Mammary epithelial cell (primary cell): ENCODE data around the gene ANKRD40.

Experiments
- EZH2 ChIP-seq: IDR thresholded peaks from 2 replicates; pipeline ENCODE4 v1.6.1; 2012; ENCODE audit warnings: low read length, inconsistent platforms, borderline replicate concordance
- TF ChIP-seq, protein P1 (sequence below), 2 donors: IDR thresholded peaks in 1 of 2; conservative IDR thresholded peaks in 1 of 2; 2 replicates each; pipeline ENCODE4 v1.5.1; 2011 to 2012; ENCODE audit warnings: inconsistent platforms in 2 of 2, low read length in 2 of 2, mild to moderate bottlenecking in 2 of 2, control low read depth in 1 of 2, low read depth in 1 of 2; ENCODE audit not compliant: insufficient read depth in 1 of 2; ENCODE audit errors: extremely low read depth in 1 of 2

DNA sequence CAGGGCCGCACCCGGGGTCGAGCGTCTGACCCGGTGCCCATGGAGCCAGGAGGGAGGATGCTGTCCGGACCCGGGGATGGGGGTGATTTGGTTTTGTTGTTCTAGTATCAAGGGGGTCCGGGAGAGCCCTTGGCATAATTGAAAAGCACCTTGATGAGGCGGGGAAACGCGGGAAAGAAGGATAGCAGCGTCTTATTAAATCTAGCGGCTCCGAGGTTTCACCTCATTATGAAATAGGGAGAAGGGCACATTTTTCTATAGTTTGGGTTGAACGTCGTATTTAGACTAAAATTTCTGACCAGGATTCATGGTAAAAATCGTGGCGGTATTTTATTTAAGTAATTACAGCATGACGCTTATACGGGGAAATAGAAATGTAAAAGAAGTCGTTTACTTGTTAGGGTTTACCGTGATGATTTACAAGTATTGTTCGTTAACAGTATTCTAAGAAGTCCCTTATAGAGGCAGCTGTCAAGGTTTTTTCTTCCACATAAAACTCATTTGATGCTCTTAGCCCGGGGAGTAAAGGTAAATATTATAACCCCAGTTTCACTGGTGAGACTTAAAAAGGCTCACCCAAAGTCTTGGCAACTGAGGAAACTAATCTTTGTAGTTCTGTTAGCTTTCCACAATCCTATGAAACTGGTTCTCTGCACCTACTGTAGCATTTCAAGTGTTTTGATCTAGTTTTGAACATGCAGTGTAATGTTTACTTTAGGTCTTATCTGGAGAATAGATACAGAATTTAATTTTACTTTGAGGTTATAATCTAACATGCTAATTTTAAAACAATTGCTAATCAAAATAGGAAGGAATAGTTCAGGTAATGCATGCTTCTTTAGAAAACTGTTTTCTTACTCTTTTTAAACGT, 12.4 kb upstream of the ANKRD40 start:
- TF ChIP-seq, protein P1, sequence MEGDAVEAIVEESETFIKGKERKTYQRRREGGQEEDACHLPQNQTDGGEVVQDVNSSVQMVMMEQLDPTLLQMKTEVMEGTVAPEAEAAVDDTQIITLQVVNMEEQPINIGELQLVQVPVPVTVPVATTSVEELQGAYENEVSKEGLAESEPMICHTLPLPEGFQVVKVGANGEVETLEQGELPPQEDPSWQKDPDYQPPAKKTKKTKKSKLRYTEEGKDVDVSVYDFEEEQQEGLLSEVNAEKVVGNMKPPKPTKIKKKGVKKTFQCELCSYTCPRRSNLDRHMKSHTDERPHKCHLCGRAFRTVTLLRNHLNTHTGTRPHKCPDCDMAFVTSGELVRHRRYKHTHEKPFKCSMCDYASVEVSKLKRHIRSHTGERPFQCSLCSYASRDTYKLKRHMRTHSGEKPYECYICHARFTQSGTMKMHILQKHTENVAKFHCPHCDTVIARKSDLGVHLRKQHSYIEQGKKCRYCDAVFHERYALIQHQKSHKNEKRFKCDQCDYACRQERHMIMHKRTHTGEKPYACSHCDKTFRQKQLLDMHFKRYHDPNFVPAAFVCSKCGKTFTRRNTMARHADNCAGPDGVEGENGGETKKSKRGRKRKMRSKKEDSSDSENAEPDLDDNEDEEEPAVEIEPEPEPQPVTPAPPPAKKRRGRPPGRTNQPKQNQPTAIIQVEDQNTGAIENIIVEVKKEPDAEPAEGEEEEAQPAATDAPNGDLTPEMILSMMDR (conservative IDR thresholded peaks at IDR 0.05 in 1 of 2, IDR thresholded peaks at IDR 0.05 in 1 of 2; ENCODE audit: extremely low read depth in 1 of 2, insufficient read depth in 1 of 2, low read depth in 1 of 2, low read length in 2 of 2): no peak
- no peak for TF ChIP-seq EZH2
